Karpas-422 (cell line): ENCODE results near the gene OSTF1. TPM values are rescaled to one million over a fixed set of nuclear protein-coding genes. Genes with fewer than 3 reads are reported as not detected.

Experiments
- DNase-seq: peaks from one replicate; pipeline ENCODE4 v3.0.0-alpha.2; 2015
- H2AFZ ChIP-seq: fragments of 200-600 bp; sonication (generic); 2 replicates; pipeline ENCODE4 v1.6.1; 2014; ENCODE audit warnings: antibody characterized with exemption, low read length, mixed read lengths
- H3K27ac ChIP-seq: fragments of 200-600 bp; sonication (generic); 2 replicates; pipeline ENCODE4 v1.5.1; 2014; ENCODE audit warnings: mild to moderate bottlenecking, low read length, moderate library complexity
- H3K27me3 ChIP-seq: fragments of 200-600 bp; sonication (generic); 2 replicates; pipeline ENCODE4 v1.6.1; 2014; ENCODE audit warnings: low read length, mixed read lengths
- H3K36me3 ChIP-seq: fragments of 200-600 bp; sonication (generic); 2 replicates; pipeline ENCODE4 v1.6.1; 2014; ENCODE audit warnings: low read length, mixed read lengths; ENCODE audit not compliant: insufficient read depth
- H3K4me1 ChIP-seq: fragments of 200-600 bp; sonication (generic); 2 replicates; pipeline ENCODE4 v1.6.1; 2014; ENCODE audit warnings: mild to moderate bottlenecking, low read length, mixed read lengths
- H3K4me2 ChIP-seq: fragments of 200-600 bp; sonication (generic); 2 replicates; pipeline ENCODE4 v1.6.1; 2014; ENCODE audit warnings: low read length, low read depth, mild to moderate bottlenecking; ENCODE audit not compliant: poor library complexity, severe bottlenecking
- H3K4me3 ChIP-seq: fragments of 200-600 bp; sonication (generic); 2 replicates; pipeline ENCODE4 v1.5.1; 2014; ENCODE audit warnings: mild to moderate bottlenecking, antibody characterized with exemption, low read length, mixed read lengths
- H3K79me2 ChIP-seq: fragments of 200-600 bp; sonication (generic); 2 replicates; pipeline ENCODE4 v1.6.1; 2014; ENCODE audit warnings: mild to moderate bottlenecking, low read length, mixed read lengths
- H3K9ac ChIP-seq: fragments of 200-600 bp; sonication (generic); 2 replicates; pipeline ENCODE4 v1.6.0; 2014; ENCODE audit warnings: low read length
- H3K9me2 ChIP-seq: fragments of 200-600 bp; sonication (generic), shearing (Covaris generic); replicated peaks from 2 replicates; pipeline ENCODE4 v1.6.0; 2014; ENCODE audit warnings: mild to moderate bottlenecking, low read length, moderate library complexity; ENCODE audit not compliant: insufficient read depth
- H3K9me3 ChIP-seq: fragments of 300-700, 200-600 bp; sonication (generic); 2 replicates; pipeline ENCODE4 v1.6.1; 2014; ENCODE audit warnings: low read length, mixed read lengths
- H4K20me1 ChIP-seq: fragments of 200-600 bp; sonication (generic); 2 replicates; pipeline ENCODE4 v1.6.1; 2014; ENCODE audit warnings: mild to moderate bottlenecking, antibody characterized with exemption, low read length, low read depth; ENCODE audit not compliant: insufficient read depth
- small RNA-seq: library from RNA; depleted of rRNA; stranded (forward); fragments of <200 nt; gene quantifications from one replicate; pipeline ENCODE3, GENCODE V24; 2014
- total RNA-seq: library from RNA; depleted of rRNA; stranded (reverse); fragments of >200 nt; shearing (Covaris generic); gene quantifications from 2 replicates; pipeline ENCODE4 v1.2.3, GENCODE V29; 2014; ENCODE audit warnings: low replicate concordance; rRNA removed

The OSTF1 gene
- total RNA-seq, 1 experiment from 2014 or later = 56.1 TPM

- Histone ChIP-seq H3K36me3 (no peaks in the 10 kb centered on the region), H2AFZ (no peak overlapping the region), H3K4me3 (no peak overlapping the region), H3K79me2 (no peaks in the 10 kb centered on the region), H3K27ac (no peak overlapping the region), H3K9me3 (no peaks in the 10 kb centered on the region), H3K4me2 (no peak overlapping the region), H3K4me1 (no peaks in the 10 kb centered on the region), H3K27me3 (no peaks in the 10 kb centered on the region), H3K9ac (no peak overlapping the region), H3K9me2 (no peaks in the 10 kb centered on the region), H4K20me1 (no peaks in the 10 kb centered on the region)
- no peak for DNase-seq
Observed at GRCh38 chr9:75183306-75183705, 95.0 kb downstream of the OSTF1 start.

- Histone ChIP-seq H3K36me3 (no peaks in the 10 kb centered on the region), H3K9me2 (no peaks in the 10 kb centered on the region), H3K27me3 (no peaks in the 10 kb centered on the region), H3K9ac (no peak overlapping the region), H3K4me1 (no peaks in the 10 kb centered on the region), H4K20me1 (no peaks in the 10 kb centered on the region), H3K4me2 (no peak overlapping the region), H3K9me3 (no peaks in the 10 kb centered on the region), H3K4me3 (no peak overlapping the region), H3K79me2 (no peaks in the 10 kb centered on the region), H2AFZ (no peak overlapping the region), H3K27ac (no peak overlapping the region)
- no peak for DNase-seq
Observed at GRCh38 chr9:75184471-75184870, 96.2 kb downstream of the OSTF1 start.

GRCh38 chr9:75185585-75186170, 97.4 kb downstream of the OSTF1 start:
- H3K4me1 ChIP-seq = no peaks in the 10 kb centered on the region
- no peaks in the 10 kb centered on the region for H4K20me1 ChIP-seq
- no peaks in the 10 kb centered on the region for H3K27me3 ChIP-seq
- no peak overlapping the region for H3K9ac ChIP-seq
- H3K9me2 ChIP-seq = no peaks in the 10 kb centered on the region
- no peak overlapping the region for H3K4me3 ChIP-seq
- H2AFZ ChIP-seq = peak overlapping the region; percentile 77; the same call in 1 of the 2 replicates
- H3K4me2 ChIP-seq = no peak overlapping the region
- DNase-seq = peak; percentile 74
- H3K27ac ChIP-seq = no peak overlapping the region
- no peaks in the 10 kb centered on the region for H3K36me3 ChIP-seq
- no peaks in the 10 kb centered on the region for H3K9me3 ChIP-seq
- H3K79me2 ChIP-seq = no peaks in the 10 kb centered on the region

- H3K4me1 ChIP-seq = no peaks in the 10 kb centered on the region
- no peaks in the 10 kb centered on the region for H3K27me3 ChIP-seq
- H3K79me2 ChIP-seq = no peaks in the 10 kb centered on the region
- H3K36me3 ChIP-seq = no peaks in the 10 kb centered on the region
- no peak overlapping the region for H2AFZ ChIP-seq
- no peak overlapping the region for H3K4me2 ChIP-seq
- no peak overlapping the region for H3K9ac ChIP-seq
- H3K9me2 ChIP-seq = no peaks in the 10 kb centered on the region
- no peak overlapping the region for H3K27ac ChIP-seq
- H3K4me3 ChIP-seq = no peak overlapping the region
- no peaks in the 10 kb centered on the region for H4K20me1 ChIP-seq
- no peaks in the 10 kb centered on the region for H3K9me3 ChIP-seq
- peak; percentile 76 for DNase-seq
Observed at GRCh38 chr9:75186767-75187380, 98.6 kb downstream of the OSTF1 start.

- Histone ChIP-seq H3K4me2 (no peak overlapping the region), H3K27me3 (no peaks in the 10 kb centered on the region), H3K4me3 (no peak overlapping the region), H4K20me1 (no peaks in the 10 kb centered on the region), H3K9me2 (no peaks in the 10 kb centered on the region), H3K9me3 (no peaks in the 10 kb centered on the region), H3K27ac (no peak overlapping the region), H3K79me2 (no peaks in the 10 kb centered on the region), H3K4me1 (no peaks in the 10 kb centered on the region), H2AFZ (no peak overlapping the region), H3K9ac (no peak overlapping the region), H3K36me3 (no peaks in the 10 kb centered on the region)
- no peak for DNase-seq
Observed at GRCh38 chr9:75188756-75189155, 100.4 kb downstream of the OSTF1 start.

- Histone ChIP-seq H4K20me1 (no peaks in the 10 kb centered on the region), H3K9me2 (no peaks in the 10 kb centered on the region), H3K9ac (no peak overlapping the region), H3K79me2 (no peaks in the 10 kb centered on the region), H2AFZ (no peak overlapping the region), H3K36me3 (no peaks in the 10 kb centered on the region), H3K27ac (no peak overlapping the region), H3K9me3 (no peaks in the 10 kb centered on the region), H3K4me1 (no peaks in the 10 kb centered on the region), H3K4me2 (no peak overlapping the region), H3K27me3 (no peaks in the 10 kb centered on the region), H3K4me3 (no peak overlapping the region)
- no peak for DNase-seq
Observed at GRCh38 chr9:75190762-75191161, 102.4 kb downstream of the OSTF1 start.

Small RNAs within 50 kb of the gene (small RNA-seq; reads per million reads assigned to genes)
- gene RF00019 = not detected

Other genes starting within 250 kb of the OSTF1 start
- gene TRPM6, start 200.6 kb upstream of the OSTF1 start, total RNA-seq = not detected in 2 replicates
- gene C9orf40, start 135.6 kb upstream of the OSTF1 start, total RNA-seq = 8.0 and 13.8 TPM in 2 replicates
- gene CARNMT1, start 60.2 kb upstream of the OSTF1 start, total RNA-seq = 34.5 and 42.0 TPM in 2 replicates
- 9.0 and 14.3 TPM in 2 replicates for gene NMRK1, start 359 bp upstream of the OSTF1 start, total RNA-seq